Measurements from ENCODE around the gene DOCK7. TPM values are rescaled to one million over a fixed set of nuclear protein-coding genes. Genes with fewer than 3 reads are reported as not detected.
"Not testable (repeated sequence)": the region's sequence is repeated elsewhere in the genome, so short reads cannot be mapped to it uniquely, and the experiment has no call there.

The DOCK7 gene
- polyA plus RNA-seq, 1 experiment, result 56.5 TPM

DNA sequence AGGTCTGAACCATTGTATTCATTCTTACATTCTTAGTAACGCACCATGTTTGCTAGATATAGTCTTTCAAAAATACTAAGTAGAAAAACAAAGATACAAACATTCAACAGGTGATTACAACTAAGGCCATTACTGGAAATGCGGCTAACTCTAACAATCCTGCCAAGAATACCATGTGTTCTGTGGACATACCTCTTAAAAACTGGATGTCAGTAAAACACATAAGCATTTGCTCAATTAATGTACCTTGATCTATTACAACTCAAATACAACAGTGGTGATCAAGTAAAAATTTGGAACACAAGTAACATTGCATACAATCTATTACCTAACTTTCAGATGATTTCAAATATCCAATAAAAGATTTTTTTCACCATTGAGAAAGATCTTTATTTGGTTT lies 75.4 kb downstream of the DOCK7 start:
- DNase-seq (ENCODE audit: low read depth), result no peak
- POLR2A ChIA-PET, result no interaction called here
- Histone ChIP-seq H3K27me3 (ENCODE audit: control insufficient read depth, insufficient read depth, low read length) (no peaks in the 10 kb centered on the region), H3K36me3 (ENCODE audit: control insufficient read depth, insufficient read depth, low read length) (no peaks in the 10 kb centered on the region), H3K4me3 (ENCODE audit: low read depth, low read length) (no peak overlapping the region)
- CTCF ChIA-PET, result interaction anchor here (1.5 kb wide), 1 partner anchor 10 kb away, joined by 3 read pairs; no protein-coding TSS in a partner anchor
- TF ChIP-seq, protein P1, sequence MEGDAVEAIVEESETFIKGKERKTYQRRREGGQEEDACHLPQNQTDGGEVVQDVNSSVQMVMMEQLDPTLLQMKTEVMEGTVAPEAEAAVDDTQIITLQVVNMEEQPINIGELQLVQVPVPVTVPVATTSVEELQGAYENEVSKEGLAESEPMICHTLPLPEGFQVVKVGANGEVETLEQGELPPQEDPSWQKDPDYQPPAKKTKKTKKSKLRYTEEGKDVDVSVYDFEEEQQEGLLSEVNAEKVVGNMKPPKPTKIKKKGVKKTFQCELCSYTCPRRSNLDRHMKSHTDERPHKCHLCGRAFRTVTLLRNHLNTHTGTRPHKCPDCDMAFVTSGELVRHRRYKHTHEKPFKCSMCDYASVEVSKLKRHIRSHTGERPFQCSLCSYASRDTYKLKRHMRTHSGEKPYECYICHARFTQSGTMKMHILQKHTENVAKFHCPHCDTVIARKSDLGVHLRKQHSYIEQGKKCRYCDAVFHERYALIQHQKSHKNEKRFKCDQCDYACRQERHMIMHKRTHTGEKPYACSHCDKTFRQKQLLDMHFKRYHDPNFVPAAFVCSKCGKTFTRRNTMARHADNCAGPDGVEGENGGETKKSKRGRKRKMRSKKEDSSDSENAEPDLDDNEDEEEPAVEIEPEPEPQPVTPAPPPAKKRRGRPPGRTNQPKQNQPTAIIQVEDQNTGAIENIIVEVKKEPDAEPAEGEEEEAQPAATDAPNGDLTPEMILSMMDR (IDR thresholded peaks at IDR 0.05; ENCODE audit: insufficient read depth, low read depth, low read length), result no peak

DNA sequence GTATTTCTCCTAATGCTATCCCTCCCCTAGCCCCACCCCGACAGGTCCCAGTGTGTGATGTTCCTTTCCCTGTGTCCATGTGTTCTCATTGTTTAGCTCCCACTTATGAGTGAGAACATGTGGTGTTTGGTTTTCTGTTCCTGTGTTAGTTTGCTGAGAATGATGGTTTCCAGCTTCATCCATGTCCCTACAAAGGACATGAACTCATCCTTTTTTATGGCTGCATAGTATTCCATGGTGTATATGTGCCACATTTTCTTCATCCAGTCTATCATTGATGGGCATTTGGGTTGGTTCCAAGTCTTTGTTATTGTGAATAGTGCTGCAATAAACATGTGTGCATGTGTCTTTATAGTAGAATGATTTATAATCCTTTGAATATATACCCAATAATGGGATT lies 77.6 kb downstream of the DOCK7 start:
- H3K36me3 ChIP-seq (ENCODE audit: control insufficient read depth, insufficient read depth, low read length); H3K27me3 ChIP-seq (ENCODE audit: control insufficient read depth, insufficient read depth, low read length); DNase-seq (ENCODE audit: low read depth); CTCF ChIA-PET; POLR2A ChIA-PET; H3K4me3 ChIP-seq (ENCODE audit: low read depth, low read length): not testable (repeated sequence)

DNA sequence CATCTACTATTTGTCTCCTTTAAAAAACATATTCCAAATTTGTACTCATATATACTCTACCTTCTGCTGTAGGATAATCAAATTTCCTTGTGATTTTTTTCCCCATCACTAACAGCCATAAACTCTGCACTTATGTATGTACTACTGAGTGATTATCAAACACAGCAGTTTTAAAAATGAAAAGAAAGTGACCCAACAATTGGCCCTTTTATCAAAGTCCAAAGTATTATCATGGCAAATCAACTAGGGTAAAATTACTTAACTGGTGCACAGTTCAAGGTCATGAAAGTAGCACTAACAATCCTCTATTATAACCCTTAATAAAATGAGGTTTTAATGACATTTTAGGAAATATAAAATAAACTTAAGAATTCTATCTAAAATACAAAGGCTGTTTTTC lies 79.3 kb downstream of the DOCK7 start:
- TF ChIP-seq, protein P1 (IDR thresholded peaks at IDR 0.05; ENCODE audit: insufficient read depth, low read depth, low read length), result no peak
- H3K4me3 ChIP-seq (ENCODE audit: low read depth, low read length), result no peak overlapping the region
- CTCF ChIA-PET, result no interaction called here
- no peaks in the 10 kb centered on the region for H3K36me3 ChIP-seq (ENCODE audit: control insufficient read depth, insufficient read depth, low read length)
- POLR2A ChIA-PET, result no interaction called here
- no peaks in the 10 kb centered on the region for H3K27me3 ChIP-seq (ENCODE audit: control insufficient read depth, insufficient read depth, low read length)
- no peak for DNase-seq (ENCODE audit: low read depth)

DNA sequence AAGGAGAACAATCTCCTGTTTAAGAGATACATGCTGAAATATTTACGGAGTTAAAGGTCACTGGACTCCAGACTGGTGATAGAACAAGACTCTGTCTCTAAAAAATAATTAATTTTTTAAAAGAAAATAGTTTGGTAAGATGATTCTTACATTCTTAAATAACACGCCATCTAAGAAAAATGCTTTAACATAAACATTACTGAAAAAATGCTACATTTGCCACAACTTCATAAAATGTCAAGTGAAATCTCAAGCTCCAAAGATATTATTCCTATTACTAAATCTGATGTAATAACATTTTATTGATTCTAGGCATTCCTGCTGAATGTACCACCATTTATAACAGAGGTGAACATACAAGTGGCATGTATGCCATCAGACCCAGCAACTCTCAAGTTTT lies 86.7 kb downstream of the DOCK7 start:
- DNase-seq (ENCODE audit: low read depth), result no peak
- H3K4me3 ChIP-seq (ENCODE audit: low read depth, low read length), result no peak overlapping the region
- CTCF ChIA-PET, result interaction anchor here (0.6 kb wide), 1 partner anchor 368 kb away, joined by 3 read pairs; no protein-coding TSS in a partner anchor
- POLR2A ChIA-PET, result no interaction called here
- no peaks in the 10 kb centered on the region for H3K27me3 ChIP-seq (ENCODE audit: control insufficient read depth, insufficient read depth, low read length)
- H3K36me3 ChIP-seq (ENCODE audit: control insufficient read depth, insufficient read depth, low read length), result no peaks in the 10 kb centered on the region
- TF ChIP-seq, protein P1 (IDR thresholded peaks at IDR 0.05; ENCODE audit: insufficient read depth, low read depth, low read length), result no peak

DNA sequence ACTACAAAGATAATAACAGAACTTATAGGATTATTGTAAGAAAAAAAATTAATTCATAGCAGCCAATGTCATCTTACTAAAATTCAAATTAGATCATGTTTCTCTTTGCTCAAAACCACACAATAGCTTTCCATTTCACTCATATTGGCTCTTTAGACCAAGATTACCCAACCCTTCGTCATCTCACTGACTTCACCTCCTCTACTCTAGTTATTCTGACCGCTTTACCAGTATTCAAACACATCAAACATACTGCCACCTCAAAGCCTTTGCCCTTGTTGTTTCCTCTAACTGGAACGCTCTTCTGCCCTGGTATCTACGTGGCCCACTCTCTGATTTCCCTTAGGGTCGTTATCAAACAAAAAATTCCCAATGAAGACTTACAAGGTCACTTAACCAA lies 89.1 kb downstream of the DOCK7 start:
- no peaks in the 10 kb centered on the region for H3K36me3 ChIP-seq (ENCODE audit: control insufficient read depth, insufficient read depth, low read length)
- POLR2A ChIA-PET, result no interaction called here
- DNase-seq (ENCODE audit: low read depth), result no peak
- CTCF ChIA-PET, result no interaction called here
- TF ChIP-seq, protein P1 (IDR thresholded peaks at IDR 0.05; ENCODE audit: insufficient read depth, low read depth, low read length), result no peak
- no peak overlapping the region for H3K4me3 ChIP-seq (ENCODE audit: low read depth, low read length)
- no peaks in the 10 kb centered on the region for H3K27me3 ChIP-seq (ENCODE audit: control insufficient read depth, insufficient read depth, low read length)

DNA sequence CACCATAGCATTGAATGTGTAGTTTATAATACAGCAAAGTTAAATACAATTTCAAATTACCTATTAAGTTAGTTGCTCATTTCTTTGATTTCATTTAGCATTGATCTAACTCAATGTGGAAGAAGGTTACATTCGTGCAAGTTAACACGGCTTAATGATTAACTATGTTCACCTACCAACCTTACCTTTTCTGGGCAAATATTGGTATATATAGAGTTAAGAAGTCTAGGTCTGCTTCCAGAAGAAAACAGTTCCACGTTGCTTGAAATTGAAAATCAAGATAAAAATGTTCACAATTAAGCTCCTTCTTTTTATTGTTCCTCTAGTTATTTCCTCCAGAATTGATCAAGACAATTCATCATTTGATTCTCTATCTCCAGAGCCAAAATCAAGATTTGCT lies 90.9 kb downstream of the DOCK7 start, which contains the start of gene ANGPTL3:
ANGPTL3 (plus strand) TSS at position 240 of the 400 bp plus-strand sequence; CDS start at position 287, 47 bp downstream.
- CTCF ChIA-PET, result no interaction called here

More for the DNA sequence above, 90.9 kb downstream of the DOCK7 start, which contains the start of gene ANGPTL3:
- Histone ChIP-seq H3K27me3 (ENCODE audit: control insufficient read depth, insufficient read depth, low read length) (no peaks in the 10 kb centered on the region), H3K36me3 (ENCODE audit: control insufficient read depth, insufficient read depth, low read length) (no peaks in the 10 kb centered on the region), H3K4me3 (ENCODE audit: low read depth, low read length) (no peak within 1 kb of the TSS)
- TF ChIP-seq, protein P1 (IDR thresholded peaks at IDR 0.05; ENCODE audit: insufficient read depth, low read depth, low read length), result no peak
- POLR2A ChIA-PET, result no interaction called here
- no peak for DNase-seq (ENCODE audit: low read depth)
